ENCODE data around the gene RLF.

RLF gene

DNA sequence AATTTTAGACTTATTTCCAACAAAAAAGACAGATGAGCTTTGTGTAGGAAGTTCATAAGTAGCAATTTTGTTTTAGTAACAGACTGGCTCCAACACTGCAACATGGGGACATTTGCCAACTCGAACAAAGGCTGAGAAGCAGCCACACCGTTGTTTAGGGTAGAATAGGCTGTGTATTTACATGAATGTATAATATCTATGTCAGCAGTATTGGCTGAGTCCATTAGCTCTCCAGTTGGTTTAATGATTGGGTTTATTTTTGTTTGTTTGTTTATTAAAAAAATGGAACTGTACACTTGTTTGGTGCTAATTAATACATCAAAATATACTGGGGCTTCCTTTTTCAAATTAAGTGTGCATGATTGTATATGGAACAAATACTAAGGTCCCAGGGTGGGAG, 79.2 kb downstream of the RLF start:
- DNase-seq (ENCODE audit: low read depth in 1 of 2, low spot score in 1 of 2) = no peak

DNA sequence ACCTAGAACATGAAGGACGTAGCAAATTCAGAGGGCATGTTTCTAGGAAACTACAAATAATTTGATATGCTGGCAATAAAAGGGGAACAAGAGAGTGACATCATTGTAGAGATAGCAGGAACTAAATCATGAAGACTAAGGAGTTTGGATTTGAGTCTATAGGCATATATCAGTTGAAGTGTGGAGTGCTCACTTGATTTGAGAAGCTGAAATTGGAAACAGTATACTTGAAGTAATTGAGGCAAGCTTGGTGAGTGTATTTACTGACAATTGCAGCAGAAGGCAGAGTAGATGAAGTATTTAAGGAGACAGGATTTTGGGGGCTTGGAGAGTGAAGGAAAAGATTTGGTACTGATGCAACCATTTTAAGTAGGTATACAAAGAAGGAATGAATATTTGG, 80.2 kb downstream of the RLF start:
- DNase-seq (ENCODE audit: low read depth in 1 of 2, low spot score in 1 of 2) = no peak

DNA sequence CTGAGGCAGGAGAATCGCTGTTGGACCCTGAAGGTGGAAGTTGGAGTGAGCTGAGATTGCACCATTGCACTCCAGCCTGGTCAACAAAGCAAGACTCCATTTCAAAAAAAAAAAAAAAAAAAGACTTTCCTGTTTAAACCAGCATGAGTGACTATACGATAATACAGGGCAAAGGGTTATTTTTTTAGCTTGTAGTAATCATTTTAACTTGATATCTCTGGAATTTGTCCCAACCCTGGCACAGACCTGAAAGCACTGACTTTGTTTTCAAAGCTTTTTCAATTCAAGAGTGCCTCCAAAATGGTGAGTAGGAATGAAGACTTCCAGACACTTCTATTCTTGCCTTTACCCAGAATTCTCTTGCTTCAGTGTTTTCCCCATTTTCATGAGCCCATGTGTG, 82.2 kb downstream of the RLF start:
- DNase-seq (ENCODE audit: low read depth in 1 of 2, low spot score in 1 of 2) = no peak

DNA sequence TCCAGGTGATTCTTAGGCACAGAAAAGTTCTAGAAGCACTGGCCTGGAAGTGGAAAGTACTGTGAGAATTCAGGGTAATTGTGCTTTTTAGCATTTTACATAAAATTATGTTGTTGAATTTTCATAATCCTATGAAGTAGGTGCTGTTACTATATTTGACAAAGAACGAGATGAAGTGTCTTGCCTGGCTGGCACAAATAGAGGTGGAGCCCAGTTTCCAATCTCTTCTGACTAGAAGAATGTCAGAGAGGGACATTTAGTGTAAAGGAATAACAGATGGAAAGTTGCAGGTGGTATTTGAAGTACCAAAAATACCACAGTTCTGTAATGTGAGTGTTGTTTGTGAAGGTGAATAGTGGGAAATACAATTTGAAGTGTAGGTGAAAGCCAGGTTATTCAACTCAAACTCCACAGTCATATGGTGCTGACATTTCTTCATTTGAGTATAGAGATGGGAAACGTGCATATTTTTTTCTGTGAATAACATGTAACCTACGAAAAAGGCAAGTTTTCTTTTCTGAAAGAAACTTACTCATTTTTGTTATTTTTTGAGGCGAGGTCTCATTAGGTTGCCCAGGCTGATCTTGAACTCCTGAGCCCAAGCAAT, 83.1 kb downstream of the RLF start:
- DNase-seq (ENCODE audit: low read depth in 1 of 2, low spot score in 1 of 2) = no peak

DNA sequence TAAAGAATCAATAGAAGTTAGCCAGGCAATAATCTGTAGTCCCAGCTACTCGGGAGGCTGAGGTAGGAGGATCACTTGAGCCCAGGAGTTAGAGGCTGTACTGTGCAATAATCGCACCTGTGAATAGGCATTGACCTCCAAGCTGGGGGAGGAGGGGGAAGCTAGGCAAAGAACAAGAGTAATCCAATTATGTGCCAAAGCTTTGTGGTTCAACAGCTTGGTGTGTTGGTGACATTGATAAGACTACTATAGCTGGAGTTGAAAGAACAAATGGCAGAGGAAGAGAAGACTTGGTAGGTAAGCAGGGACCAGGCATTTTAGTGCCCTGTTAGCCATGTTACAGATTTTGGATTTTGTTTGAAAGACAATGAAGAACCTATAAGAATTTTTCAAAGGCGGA, 84.5 kb downstream of the RLF start:
- DNase-seq (ENCODE audit: low read depth in 1 of 2, low spot score in 1 of 2) = no peak

DNA sequence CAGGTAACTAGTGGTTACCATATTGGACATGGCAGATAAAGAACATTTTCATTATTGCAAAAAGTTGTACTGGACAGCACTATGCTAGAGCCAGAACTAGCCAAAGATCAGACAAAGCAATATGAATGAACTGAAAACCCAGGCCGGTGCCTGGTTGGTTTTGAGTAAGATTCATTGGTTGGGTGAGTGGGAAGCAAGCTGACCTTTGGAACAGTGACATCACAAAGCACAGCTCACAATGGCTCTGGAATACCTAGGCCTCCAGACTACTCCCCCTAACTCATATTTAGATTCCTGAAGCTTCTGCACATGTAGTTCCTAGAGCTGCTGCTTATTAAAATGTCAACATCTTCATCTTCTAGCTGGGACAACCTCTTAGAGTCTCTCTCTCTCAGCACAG, 86.5 kb downstream of the RLF start, which contains the start of gene TMCO2:
TMCO2 (plus strand) TSS at position 283 of the 400 bp plus-strand sequence; CDS start at position 340, 57 bp downstream.
- DNase-seq (ENCODE audit: low read depth in 1 of 2, low spot score in 1 of 2) = no peak

DNA sequence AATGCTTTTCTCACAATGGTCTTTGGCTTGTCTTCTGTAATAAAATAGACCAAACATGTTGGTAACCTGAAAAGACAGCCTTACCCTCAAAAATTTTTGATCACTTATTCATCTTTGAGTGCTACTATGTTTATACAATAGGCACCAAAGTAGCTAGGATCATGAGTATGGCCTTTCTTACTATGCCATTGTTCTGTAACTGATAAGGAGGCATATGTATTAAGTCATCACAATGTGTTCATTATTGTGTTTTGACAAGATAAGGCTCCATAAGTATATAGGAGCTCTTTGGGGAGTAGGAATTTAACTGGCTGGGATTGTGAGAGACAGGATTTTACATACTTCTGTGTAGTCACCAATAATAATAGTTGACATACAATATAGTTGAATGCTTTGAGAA, 87.2 kb downstream of the RLF start:
- DNase-seq (ENCODE audit: low read depth in 1 of 2, low spot score in 1 of 2) = no peak

DNA sequence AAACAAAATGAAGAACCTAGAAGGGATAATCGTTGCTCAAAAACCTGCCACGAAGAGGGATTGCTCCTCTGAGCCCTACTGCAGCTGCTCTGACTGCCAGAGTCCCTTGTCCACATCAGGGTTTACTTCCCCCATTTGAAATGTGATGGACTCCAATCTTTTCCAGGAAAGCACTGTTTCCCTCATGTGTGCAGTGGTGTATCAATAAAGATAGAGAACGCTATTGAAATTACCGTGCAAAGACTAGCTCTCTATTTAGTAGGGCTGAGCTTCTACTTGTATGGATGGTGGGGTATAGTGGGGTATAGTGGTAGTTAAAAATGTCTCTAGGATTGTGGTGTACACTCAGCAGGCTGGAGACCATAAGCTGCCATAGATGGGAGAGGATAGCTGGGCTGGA, 90.3 kb downstream of the RLF start:
- no peak for DNase-seq (ENCODE audit: low read depth in 1 of 2, low spot score in 1 of 2)

DNA sequence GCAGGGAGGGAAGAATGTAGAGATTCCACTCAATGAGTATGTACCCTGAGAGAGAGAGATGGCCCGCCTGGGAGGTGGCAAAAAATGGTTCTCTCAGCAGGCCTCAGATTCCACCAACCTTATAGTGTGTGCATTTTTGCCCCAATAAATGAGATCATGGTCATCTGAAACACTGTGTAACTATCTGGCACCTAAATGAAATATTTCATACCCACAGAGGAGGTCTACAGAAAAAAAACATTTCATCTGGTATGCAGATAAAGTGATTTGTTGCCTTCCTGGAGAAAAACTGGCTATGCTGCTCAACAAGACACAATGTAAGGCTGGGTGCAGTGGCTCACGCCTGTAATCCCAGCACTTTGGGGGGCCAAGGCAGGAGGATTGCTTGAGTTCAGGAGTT, 91.4 kb downstream of the RLF start:
- DNase-seq (ENCODE audit: low read depth in 1 of 2, low spot score in 1 of 2) = no peak

DNA sequence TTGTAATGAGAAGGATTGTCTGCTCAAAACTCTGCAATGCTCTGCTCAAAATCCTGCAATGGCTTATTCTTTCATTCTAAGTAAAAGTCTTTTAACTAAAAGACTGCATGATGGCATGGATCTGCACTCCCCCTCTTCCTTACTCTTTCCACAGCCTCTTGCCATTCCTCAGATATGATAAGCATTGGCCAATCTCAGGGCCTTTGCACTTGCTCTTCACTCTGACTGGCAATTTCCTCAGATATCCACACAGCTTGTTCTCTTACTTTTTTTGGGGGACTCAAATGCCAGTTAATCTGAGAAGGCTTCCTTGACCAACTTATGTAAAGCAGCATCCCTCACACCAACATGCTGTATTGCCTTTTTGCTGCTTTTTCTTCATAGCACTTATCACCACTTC, 94.0 kb downstream of the RLF start:
- DNase-seq (ENCODE audit: low read depth in 1 of 2, low spot score in 1 of 2) = no peak

DNA sequence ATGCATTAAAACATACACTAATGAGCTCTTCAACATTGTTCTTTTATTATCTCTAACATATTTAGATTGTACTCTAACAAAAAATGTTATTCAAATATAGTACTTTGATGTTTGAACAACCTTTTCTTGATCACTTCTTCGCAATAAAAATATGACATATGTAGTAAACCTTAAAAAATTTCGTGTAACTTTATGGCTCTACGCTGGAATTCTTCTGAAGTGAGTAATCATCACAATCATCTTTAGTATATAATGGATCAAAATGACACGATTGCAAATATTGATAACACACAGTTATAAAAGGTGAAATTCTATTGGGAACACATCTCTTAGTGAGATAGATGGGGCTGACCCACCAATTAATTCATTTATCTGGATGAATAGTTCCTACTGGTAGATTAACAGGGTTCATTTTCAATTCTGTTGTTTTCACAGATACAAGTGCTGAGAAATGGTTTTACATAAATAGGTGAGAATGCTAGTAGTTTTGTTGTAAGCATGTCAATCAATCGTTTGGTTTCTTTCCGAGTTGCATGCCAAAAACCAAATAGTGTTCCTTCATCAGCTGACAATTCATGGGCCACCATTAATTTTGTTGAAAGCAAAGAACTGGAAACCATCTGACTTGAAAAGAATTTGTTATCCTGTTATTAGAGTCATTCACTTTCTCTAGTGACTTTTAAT, 95.4 kb downstream of the RLF start:
- DNase-seq (ENCODE audit: low read depth in 1 of 2, low spot score in 1 of 2) = no peak

DNA sequence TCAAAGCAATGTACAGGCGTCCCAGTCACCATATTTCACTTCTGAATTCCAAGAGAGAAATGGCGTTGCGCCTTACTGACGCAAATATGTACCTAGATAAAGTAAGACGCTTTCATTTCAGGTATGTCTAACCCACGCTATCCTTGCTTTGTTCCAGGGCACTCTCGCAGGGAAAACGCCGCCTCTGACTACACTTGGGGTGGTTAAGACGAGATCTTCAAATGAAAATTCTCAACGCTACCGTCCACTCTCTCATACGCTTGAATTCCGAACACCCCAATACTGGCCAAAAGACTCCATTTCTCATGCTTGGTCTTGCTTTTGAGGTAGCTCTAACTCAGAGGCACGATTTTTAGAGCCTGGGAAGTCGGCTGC, 96.1 kb downstream of the RLF start:
- DNase-seq (ENCODE audit: low read depth in 1 of 2, low spot score in 1 of 2) = no peak

DNA sequence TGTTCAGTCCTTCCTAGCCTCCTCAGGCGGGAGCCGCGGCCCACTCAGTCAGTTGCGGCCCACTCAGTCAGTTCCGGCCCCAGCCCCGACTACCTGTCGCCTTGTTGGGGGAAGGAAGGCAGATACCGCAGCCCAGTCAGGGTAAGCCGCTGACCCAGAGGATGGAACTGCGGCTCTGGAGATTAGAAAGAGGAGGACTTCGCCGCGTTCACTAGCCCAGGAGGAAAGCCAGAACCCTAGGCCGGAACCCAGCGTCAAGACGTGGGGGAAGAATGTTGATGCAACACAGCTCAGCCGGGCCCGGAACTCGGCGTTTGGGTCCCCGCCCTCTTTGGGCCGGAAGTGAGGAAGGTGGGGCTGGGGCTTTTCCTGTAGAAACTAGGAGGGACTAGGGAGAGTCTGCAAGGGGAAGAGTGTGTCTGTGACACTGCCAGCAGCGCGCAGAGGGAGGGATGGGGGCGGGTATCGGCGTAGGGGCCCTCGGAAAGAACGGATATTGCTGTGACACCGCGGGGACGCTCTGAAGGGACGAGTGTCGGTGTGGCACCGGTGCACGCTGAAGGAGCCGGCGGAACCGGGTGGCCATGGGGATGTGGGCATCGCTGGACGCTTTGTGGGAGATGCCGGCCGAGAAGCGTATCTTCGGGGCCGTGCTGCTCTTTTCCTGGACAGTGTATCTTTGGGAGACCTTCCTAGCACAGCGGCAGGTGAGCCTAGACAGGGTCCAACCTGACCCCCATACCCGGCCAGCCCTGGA, 96.7 kb downstream of the RLF start, which contains the start of gene ZMPSTE24:
ZMPSTE24 (plus strand) TSS at position 549 of the 757 bp plus-strand sequence; CDS start at position 585, 36 bp downstream.
- peak; percentile 87 to 93 for DNase-seq (ENCODE audit: low read depth in 1 of 2, low spot score in 1 of 2)

DNA sequence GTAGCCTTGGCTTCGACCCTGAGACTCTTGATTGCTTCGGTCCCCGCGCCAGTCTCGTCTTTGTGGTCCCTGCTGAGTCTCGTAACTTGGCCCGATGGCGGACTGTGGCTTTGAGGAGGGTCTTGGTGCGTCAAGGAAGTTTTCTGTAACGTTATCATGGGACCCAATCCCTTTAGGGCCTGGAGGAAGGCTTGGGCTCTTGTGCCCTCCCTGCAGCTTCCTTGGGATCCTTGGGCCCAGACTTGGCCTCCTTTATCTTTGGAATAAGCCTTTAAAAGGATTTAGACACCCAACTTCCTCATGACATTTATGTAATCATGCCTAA, 97.2 kb downstream of the RLF start:
- DNase-seq (ENCODE audit: low read depth in 1 of 2, low spot score in 1 of 2) = no peak

DNA sequence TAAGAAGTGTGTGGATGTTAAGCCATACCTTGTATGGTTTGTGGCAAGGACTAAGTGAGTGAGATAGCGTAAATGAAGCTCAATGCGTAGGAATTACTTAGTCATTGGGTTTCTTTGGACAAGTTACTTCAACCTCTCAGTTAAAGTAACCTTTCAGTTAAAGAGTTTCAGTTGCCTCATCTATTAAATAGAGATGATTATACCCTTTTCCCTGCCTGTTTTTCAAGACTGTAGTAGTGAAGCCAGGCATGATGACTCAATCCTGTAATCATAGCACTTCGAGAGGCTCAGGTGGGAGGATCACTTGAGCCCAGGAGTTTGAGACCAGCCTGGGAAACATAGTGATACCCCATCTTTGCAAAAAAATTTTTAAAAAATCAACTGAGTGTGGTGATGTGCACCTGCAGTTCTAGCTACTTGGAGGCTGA, 103.2 kb downstream of the RLF start:
- no peak for DNase-seq (ENCODE audit: low read depth in 1 of 2, low spot score in 1 of 2)

DNA sequence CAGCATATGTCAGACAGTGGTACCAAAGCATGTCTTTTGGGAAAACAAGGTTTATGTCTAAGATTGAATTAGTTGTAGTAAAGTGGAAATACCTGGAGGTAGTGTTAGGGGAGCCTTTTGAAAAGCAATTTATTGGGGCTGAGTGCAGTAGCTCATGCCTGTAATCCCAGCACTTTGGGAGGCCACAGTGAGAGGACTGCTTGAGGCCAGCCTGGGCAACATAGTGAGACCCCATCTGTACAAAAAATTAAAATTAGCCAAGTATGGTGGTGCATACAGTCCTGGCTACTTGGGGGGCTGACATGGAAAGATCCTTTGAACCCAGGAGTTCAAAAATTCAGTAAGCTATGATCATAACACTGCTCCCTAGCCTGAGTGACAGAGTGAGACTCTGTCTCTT, 104.1 kb downstream of the RLF start:
- DNase-seq (ENCODE audit: low read depth in 1 of 2, low spot score in 1 of 2) = no peak

DNA sequence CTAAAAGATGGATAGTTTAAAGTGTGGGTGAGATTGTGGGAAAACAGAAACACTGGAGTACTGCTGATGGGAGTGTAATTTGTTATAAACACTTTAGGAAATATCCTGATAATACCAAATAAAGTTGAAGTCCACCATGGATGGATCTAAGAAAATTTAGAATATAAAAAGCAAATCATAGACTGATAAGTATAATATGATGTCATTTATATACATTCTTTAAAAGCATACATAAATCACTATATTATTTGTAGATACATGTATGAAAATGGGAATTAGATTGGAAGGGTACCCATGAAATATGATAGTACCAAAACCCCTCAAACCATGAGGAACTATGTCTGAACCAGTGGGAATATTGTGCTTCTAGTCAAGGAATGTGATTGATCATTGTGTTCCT, 104.7 kb downstream of the RLF start:
- no peak for DNase-seq (ENCODE audit: low read depth in 1 of 2, low spot score in 1 of 2)

DNA sequence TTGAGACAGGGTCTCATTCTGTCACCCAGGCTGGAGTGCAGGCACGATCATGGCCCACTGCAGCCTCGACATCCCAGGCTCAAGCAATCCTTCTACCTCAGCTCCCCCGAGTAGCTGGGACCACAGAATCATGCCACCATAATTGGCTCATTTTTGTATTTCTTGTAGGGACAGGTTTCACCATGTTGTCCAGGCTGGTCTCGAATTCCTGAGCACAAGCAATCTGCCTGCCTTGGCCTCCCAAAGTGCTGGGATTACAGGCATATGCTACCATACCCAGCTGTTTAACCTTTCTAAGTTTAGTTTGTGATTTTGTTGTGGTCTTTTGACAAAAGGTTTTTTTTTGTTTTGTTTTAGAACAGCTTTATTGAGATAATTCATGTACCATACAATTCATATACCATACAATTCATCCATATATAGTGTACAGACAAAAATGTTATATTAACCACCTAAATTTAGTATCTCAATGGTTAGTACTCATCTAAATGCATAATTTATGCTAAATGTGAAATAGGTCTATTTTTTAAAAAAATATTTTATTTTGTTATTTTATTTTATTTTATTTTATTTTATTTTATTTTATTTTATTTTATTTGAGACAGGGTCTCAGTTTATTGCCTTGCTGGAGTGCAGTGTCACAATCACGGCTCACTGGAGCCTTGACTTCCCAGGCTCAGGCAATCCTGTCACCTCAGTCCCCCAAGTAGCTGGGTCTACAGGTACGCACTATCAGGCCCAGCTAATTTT, 105.8 kb downstream of the RLF start:
- no peak for DNase-seq (ENCODE audit: low read depth in 1 of 2, low spot score in 1 of 2)

DNA sequence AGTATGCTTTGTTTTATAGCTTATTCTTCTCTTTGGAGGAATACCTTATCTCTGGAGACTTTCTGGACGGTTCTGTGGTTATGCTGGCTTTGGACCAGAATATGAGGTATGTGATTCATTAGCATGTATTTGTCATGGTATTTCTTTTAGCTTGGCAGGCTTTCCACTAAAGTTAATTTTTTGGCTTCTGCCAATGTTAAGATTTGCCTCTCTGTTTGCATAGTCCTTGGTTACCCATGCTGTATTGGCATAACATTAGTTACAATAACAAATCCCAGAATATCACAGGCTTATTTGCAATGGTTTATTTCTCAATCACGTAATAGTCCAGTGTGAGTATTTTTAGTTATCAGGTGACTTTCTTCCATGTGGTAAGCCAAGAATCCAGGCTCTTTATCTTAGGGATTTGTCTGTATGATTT, 106.6 kb downstream of the RLF start:
- no peak for DNase-seq (ENCODE audit: low read depth in 1 of 2, low spot score in 1 of 2)

DNA sequence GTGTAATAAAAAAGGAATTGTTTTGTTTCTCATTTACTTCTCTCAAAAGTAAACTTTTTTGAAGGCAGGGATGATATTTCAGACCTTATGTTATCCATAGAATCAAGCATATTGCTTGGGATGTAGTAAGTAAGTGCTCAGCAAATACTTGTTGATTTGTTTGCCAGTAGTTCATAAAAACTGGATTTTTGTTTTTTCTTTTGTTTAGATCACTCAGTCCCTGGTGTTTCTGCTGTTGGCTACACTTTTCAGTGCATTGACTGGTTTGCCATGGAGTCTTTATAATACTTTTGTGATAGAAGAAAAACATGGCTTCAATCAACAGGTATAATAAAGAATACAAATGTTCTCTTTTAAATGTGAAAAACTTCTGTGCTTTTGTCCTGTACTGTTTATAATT, 107.0 kb downstream of the RLF start:
- no peak for DNase-seq (ENCODE audit: low read depth in 1 of 2, low spot score in 1 of 2)

DNA sequence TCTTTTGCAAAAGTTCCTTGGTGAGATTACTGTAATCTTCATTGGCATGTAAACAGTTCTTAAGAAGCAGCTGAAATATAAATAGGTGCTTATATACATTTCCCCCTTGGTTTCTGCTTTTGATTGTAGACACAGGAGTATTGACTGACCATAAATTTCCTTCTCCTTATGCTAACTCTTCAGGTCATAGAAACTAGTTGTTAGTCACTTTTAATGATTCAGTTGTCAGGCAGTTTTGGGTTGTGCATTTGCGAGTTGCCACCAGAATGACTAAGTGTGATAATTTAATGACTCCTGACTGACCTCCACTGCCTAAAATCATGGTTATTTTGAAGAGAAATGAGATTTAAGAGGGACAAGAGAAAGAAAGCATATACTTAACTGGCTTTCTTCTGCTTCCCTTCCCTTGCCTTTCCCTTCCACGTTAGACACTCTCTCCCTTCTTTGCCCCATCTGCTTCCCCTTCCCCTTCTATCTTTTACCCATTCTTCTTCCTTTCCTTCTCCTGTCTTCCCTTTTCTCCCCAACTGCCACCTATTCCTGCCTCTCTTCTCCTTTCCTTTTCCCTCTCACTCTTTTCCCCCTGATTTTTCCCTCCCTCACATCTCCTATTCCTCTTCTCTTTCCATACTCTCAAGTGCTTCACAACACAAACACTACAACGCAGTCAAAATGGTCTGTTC, 109.1 kb downstream of the RLF start:
- DNase-seq (ENCODE audit: low read depth in 1 of 2, low spot score in 1 of 2) = no peak

Measured in stimulated activated CD4-positive, alpha-beta T cell treated with anti-CD3 and anti-CD28 coated beads, Interleukin-15, amount 100 ng/mL, for 1 hour (primary cell).